HCT116 (cell line): ENCODE results near the gene EDN1. TPM values are rescaled to one million over a fixed set of nuclear protein-coding genes. Genes with fewer than 3 reads are reported as not detected.

ENCODE experiments used
- ATAC-seq: fragments of 200-7000 bp; cut with Tn5 transposase; 2 replicates; pipeline ENCODE4 v1.9.1; 2020; ENCODE audit warnings: mild to moderate bottlenecking, moderate library complexity
- BruUV-seq: library from RNA; stranded (reverse); fragments of 400-500 nt; replicated peaks from 2 replicates; lab custom pipeline; 2021; lab: Mats Ljungman, UMichigan
- CTCF ChIA-PET: fragments of 300-600 bp; sonication (Branson Sonifier 250); formaldehyde crosslinking; loops from one replicate; lab custom pipeline; 2021; ENCODE audit warnings: antibody characterized with exemption; lab: Charles Lee
- POLR2A ChIA-PET: fragments of 300-600, 350-600 bp; sonication (Branson Sonifier 250); formaldehyde crosslinking; loops from one replicate; lab custom pipeline; 2021; ENCODE audit warnings: antibody characterized with exemption; lab: Charles Lee
- RAD21 ChIA-PET, 2 experiments: fragments of 300-600 bp; sonication (Branson Sonifier 250); formaldehyde crosslinking; loops; one replicate each; lab custom pipeline; 2023; ENCODE audit warnings: low total read pairs in 2 of 2; ENCODE audit not compliant: uncharacterized antibody in 2 of 2, unreplicated experiment in 2 of 2, low non-redundant PET in 1 of 2; lab: Charles Lee
- DNase-seq: peaks from one replicate; pipeline ENCODE4 v3.0.0-alpha.2; 2010; ENCODE audit warnings: low read depth, low spot score
- H2AFZ ChIP-seq: fragments of 200-600 bp; shearing (Covaris generic), sonication (generic); 2 replicates; pipeline ENCODE4 v1.6.1; 2017; ENCODE audit warnings: low read depth, mixed run types, mixed read lengths, antibody characterized with exemption, low read length; ENCODE audit not compliant: poor library complexity, severe bottlenecking
- H3K27ac ChIP-seq: 2 replicates; pipeline ENCODE4 v1.5.1; 2012; ENCODE audit warnings: low read depth, low read length
- H3K27me3 ChIP-seq: fragments of 200-600 bp; sonication (generic); 2 replicates; pipeline ENCODE4 v1.6.1; 2016; ENCODE audit warnings: mixed run types, low read length, mixed read lengths; ENCODE audit not compliant: insufficient read depth
- H3K36me3 ChIP-seq, 2 experiments: fragments of 200-500 bp in 1 of 2; fragments of 200-600 bp in 1 of 2; sonication (Bioruptor generic) in 1 of 2; sonication (generic) in 1 of 2; 2 replicates each; pipeline versions ENCODE4 v1.5.1 to v1.6.1; 2014 to 2016; ENCODE audit warnings: low read length in 2 of 2, inconsistent platforms in 1 of 2, mixed read lengths in 1 of 2, mixed run types in 1 of 2; ENCODE audit not compliant: insufficient read depth in 2 of 2, control insufficient read depth in 1 of 2
- H3K4me1 ChIP-seq, 2 experiments: fragments of 200-600 bp in 1 of 2; sonication (generic) in 1 of 2; 2 replicates each; pipeline versions ENCODE4 v1.5.1 to v1.6.1; 2012 to 2017; ENCODE audit warnings: low read length in 2 of 2, inconsistent platforms in 1 of 2, mild to moderate bottlenecking in 1 of 2, mixed read lengths in 1 of 2, mixed run types in 1 of 2, moderate library complexity in 1 of 2; ENCODE audit not compliant: insufficient read depth in 2 of 2, control insufficient read depth in 1 of 2
- H3K4me2 ChIP-seq: fragments of 200-600 bp; sonication (generic); 2 replicates; pipeline ENCODE4 v1.6.1; 2017; ENCODE audit warnings: mixed run types, low read length, mixed read lengths
- H3K4me3 ChIP-seq, 2 experiments: fragments of 200-600 bp in 1 of 2; sonication (generic) in 1 of 2; replicated peaks in 1 of 2; 2 replicates each; pipeline ENCODE4 v1.5.1; 2011 to 2016; ENCODE audit warnings: low read length in 2 of 2, control low read depth in 1 of 2, low read depth in 1 of 2, mild to moderate bottlenecking in 1 of 2, mixed read lengths in 1 of 2, mixed run types in 1 of 2
- H3K79me2 ChIP-seq: fragments of 200-600 bp; sonication (generic); 2 replicates; pipeline ENCODE4 v1.6.1; 2017; ENCODE audit warnings: mild to moderate bottlenecking, mixed run types, low read length, moderate library complexity, mixed read lengths; ENCODE audit not compliant: insufficient read depth
- H3K9ac ChIP-seq: fragments of 200-600 bp; sonication (generic); 2 replicates; pipeline ENCODE4 v1.6.1; 2016; ENCODE audit warnings: low read length, mixed read lengths
- H3K9me2 ChIP-seq: fragments of 200-600 bp; sonication (generic), shearing (Covaris generic); 2 replicates; pipeline ENCODE4 v1.6.1; 2017; ENCODE audit warnings: mixed run types, mild to moderate bottlenecking, moderate library complexity; ENCODE audit not compliant: insufficient read depth
- H3K9me3 ChIP-seq, 2 experiments: fragments of 200-500 bp in 1 of 2; fragments of 200-600 bp in 1 of 2; sonication (Bioruptor generic) in 1 of 2; sonication (generic) in 1 of 2; 2 replicates each; pipeline ENCODE4 v1.6.1; 2014 to 2017; ENCODE audit warnings: low read length in 2 of 2, mixed read lengths in 2 of 2, inconsistent platforms in 1 of 2, low read depth in 1 of 2, mild to moderate bottlenecking in 1 of 2, mixed run types in 1 of 2, moderate library complexity in 1 of 2; ENCODE audit not compliant: control insufficient read depth in 1 of 2, insufficient read depth in 1 of 2
- H4K20me1 ChIP-seq: fragments of 200-600 bp; sonication (generic), shearing (Covaris generic); 2 replicates; pipeline ENCODE4 v1.6.1; 2017; ENCODE audit warnings: mixed run types, mild to moderate bottlenecking, moderate library complexity; ENCODE audit not compliant: insufficient read depth
- CBX3 ChIP-seq: IDR thresholded peaks from 2 replicates; pipeline ENCODE4 v1.6.1; 2012; ENCODE audit warnings: low read depth
- EGR1 ChIP-seq: IDR thresholded peaks from 2 replicates; pipeline ENCODE4 v1.6.1; 2012; ENCODE audit warnings: low read depth
- ELF1 ChIP-seq: IDR thresholded peaks from 2 replicates; pipeline ENCODE4 v1.6.1; 2012; ENCODE audit warnings: low read depth, borderline replicate concordance
- FOSL1 ChIP-seq: IDR thresholded peaks from 2 replicates; pipeline ENCODE4 v1.6.1; 2012; ENCODE audit warnings: low read depth
- JUND ChIP-seq: IDR thresholded peaks from 2 replicates; pipeline ENCODE4 v1.6.1; 2012
- POLR2AphosphoS5 ChIP-seq: IDR thresholded peaks from 2 replicates; pipeline ENCODE4 v1.6.1; 2011; ENCODE audit warnings: mild to moderate bottlenecking, low read depth, low read length, moderate library complexity
- SP1 ChIP-seq: IDR thresholded peaks from 2 replicates; pipeline ENCODE4 v1.6.1; 2012; ENCODE audit warnings: low read depth
- SRF ChIP-seq: IDR thresholded peaks from 2 replicates; pipeline ENCODE4 v1.6.1; 2012; ENCODE audit warnings: low read depth
- YY1 ChIP-seq: IDR thresholded peaks from 2 replicates; pipeline ENCODE4 v1.6.1; 2011; ENCODE audit warnings: low read length, low read depth, moderate library complexity, mild to moderate bottlenecking; ENCODE audit not compliant: insufficient replicate concordance; ENCODE audit errors: extremely low read depth
- ZFX ChIP-seq: fragments of 450-650 bp; IDR thresholded peaks from 2 replicates; pipeline ENCODE4 v1.6.1; 2017
- ZNF274 ChIP-seq: fragments of 200-500 bp; sonication (Bioruptor generic); IDR thresholded peaks from 2 replicates; pipeline ENCODE4 v1.6.1; 2014; ENCODE audit warnings: mild to moderate bottlenecking, low read depth, low read length, inconsistent platforms
- intact Hi-C: fragments of 100-400 bp; cut with micrococcal nuclease; formaldehyde crosslinking; loops from 2 replicates; pipeline ENCODE4 v1.10.0; 2022
- total RNA-seq: library from RNA; stranded (reverse); gene quantifications from one replicate; pipeline ENCODE4 v1.2.1, GENCODE V29; 2021; ENCODE audit not compliant: unreplicated experiment
- TF ChIP-seq, protein P1 (sequence below): IDR thresholded peaks from 2 replicates; pipeline ENCODE4 v1.6.1; 2012
- TF ChIP-seq, protein P2 (sequence below): IDR thresholded peaks from 2 replicates; pipeline ENCODE4 v1.6.1; 2011; ENCODE audit warnings: mild to moderate bottlenecking, low read length, moderate library complexity; ENCODE audit not compliant: insufficient replicate concordance; ENCODE audit errors: extremely low read depth

Gene EDN1
- total RNA-seq, 1 experiment from 2014 or later: 0.22 TPM

DNA sequence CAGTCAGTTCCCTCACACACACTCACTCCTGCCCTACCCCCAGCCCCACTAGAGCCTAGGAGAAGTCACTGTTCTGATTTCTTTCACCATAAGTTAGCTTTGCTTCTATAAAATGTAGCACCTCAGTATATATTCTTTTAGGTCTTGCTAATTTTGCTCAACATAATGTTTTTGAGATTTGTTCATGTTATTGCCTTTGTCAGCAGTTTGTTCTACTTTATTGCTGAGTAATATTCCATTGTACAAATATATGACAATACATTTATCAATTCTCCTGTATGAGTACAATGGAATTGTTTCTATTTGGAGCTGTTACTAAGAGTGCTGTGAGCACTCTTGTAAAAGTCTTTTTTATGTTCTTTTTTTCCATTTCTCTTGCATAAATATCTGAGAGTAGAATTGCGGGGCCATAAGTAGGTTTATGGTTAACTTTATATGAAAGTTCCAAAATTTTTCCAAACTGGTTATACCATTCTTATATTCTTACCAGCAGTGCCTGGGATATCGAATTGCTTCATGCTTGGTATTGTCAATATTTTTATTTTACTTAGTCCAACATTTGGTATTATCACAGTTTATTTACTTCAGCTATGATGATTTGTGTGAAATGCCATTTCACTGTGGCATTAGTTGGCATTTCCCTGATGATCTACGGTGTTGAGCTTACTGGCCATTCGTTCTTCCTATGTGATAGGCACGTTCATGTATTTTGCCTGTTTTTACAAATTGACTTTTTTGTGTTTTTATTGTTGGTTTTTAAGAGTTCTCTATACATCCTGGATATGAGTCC lies 25.3 kb downstream of the EDN1 start:
- H3K4me1 ChIP-seq: peaks cover 0 to 26% of the 10 kb centered on the region in 2 experiments; a peak in 2 of 4 replicates
- no peak overlapping the region for H3K27ac ChIP-seq
- H2AFZ ChIP-seq: peak overlapping the region; percentile 86
- H3K9me3 ChIP-seq: peaks cover 4 to 8% of the 10 kb centered on the region in 2 experiments; a peak in 1 of 4 replicates
- H3K4me3 ChIP-seq: no peak overlapping the region
- ChIA-PET RAD21 (no interaction called here), CTCF (interaction anchor here (2.0 kb wide), 1 partner anchor 9 kb away, joined by 6 read pairs; no protein-coding TSS in a partner anchor)
- no peak overlapping the region for H3K4me2 ChIP-seq
- no TSS peak for BruUV-seq
- no peak for ATAC-seq
- no peaks in the 10 kb centered on the region for H3K9me2 ChIP-seq
- H3K9ac ChIP-seq: no peak overlapping the region
- H4K20me1 ChIP-seq: no peaks in the 10 kb centered on the region
- intact Hi-C loops: no loop called here
- TF ChIP-seq FOSL1 (no peak), ZFX (no peak), CBX3 (no peak), ZNF274 (no peak)
- TF ChIP-seq, protein P1, sequence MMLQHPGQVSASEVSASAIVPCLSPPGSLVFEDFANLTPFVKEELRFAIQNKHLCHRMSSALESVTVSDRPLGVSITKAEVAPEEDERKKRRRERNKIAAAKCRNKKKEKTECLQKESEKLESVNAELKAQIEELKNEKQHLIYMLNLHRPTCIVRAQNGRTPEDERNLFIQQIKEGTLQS: no peak
- TF ChIP-seq, all 23 proteins: peak for 0
- H3K36me3 ChIP-seq: 0 out of 4 replicates have a peak, but pooled peaks cover 0 to 5% of the 10 kb centered on the region in 2 experiments
- POLR2A ChIA-PET: no interaction called here
- H3K79me2 ChIP-seq: no peaks in the 10 kb centered on the region
- H3K27me3 ChIP-seq: no peaks in the 10 kb centered on the region
- DNase-seq: no peak

DNA sequence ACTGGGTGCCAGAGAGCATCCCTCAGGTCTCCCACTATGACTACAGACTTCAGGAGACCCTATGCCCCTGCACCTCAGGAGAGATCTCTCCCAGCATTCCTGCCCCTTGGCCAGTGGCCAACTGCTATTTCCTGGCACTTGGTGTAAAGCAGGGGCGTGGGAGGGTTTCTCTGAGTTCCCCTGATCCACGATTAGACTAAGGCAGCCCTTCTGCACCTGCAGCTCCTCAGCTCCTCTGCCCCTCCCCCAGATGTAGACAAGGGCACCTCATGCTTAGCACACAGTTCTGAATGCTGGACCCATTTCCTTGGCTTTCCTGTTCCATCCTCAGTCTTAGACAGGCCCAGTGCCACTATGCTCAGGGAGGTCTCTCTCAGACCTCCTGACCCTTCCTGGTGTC lies 28.6 kb downstream of the EDN1 start:
- TF ChIP-seq FOSL1: no peak
- TF ChIP-seq EGR1: no peak
- no peak for TF ChIP-seq JUND
- TF ChIP-seq ZNF274: no peak
- TF ChIP-seq, protein P1: no peak
- TF ChIP-seq, protein P2, sequence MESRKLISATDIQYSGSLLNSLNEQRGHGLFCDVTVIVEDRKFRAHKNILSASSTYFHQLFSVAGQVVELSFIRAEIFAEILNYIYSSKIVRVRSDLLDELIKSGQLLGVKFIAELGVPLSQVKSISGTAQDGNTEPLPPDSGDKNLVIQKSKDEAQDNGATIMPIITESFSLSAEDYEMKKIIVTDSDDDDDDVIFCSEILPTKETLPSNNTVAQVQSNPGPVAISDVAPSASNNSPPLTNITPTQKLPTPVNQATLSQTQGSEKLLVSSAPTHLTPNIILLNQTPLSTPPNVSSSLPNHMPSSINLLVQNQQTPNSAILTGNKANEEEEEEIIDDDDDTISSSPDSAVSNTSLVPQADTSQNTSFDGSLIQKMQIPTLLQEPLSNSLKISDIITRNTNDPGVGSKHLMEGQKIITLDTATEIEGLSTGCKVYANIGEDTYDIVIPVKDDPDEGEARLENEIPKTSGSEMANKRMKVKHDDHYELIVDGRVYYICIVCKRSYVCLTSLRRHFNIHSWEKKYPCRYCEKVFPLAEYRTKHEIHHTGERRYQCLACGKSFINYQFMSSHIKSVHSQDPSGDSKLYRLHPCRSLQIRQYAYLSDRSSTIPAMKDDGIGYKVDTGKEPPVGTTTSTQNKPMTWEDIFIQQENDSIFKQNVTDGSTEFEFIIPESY: no peak
- TF ChIP-seq YY1: no peak
- TF ChIP-seq SP1: no peak
- TF ChIP-seq ELF1: no peak
- TF ChIP-seq SRF: no peak
- no peak for TF ChIP-seq POLR2AphosphoS5
- ChIA-PET CTCF (no interaction called here), POLR2A (no interaction called here), RAD21 (no interaction called here)
- Histone ChIP-seq H3K4me2 (no peak overlapping the region), H3K4me1 (peaks cover 6 to 28% of the 10 kb centered on the region in 2 experiments), H3K79me2 (no peaks in the 10 kb centered on the region), H4K20me1 (no peaks in the 10 kb centered on the region), H3K36me3 (0 out of 4 replicates have a peak, but pooled peaks cover 0 to 5% of the 10 kb centered on the region in 2 experiments), H3K27ac (no peak overlapping the region), H3K4me3 (no peak overlapping the region), H2AFZ (no peak overlapping the region), H3K9me3 (peaks cover 4 to 8% of the 10 kb centered on the region in 2 experiments; a peak in 1 of 4 replicates), H3K9me2 (no peaks in the 10 kb centered on the region), H3K9ac (no peak overlapping the region), H3K27me3 (no peaks in the 10 kb centered on the region)
- intact Hi-C loops: no loop called here
- no TSS peak for BruUV-seq
- ATAC-seq (no peak), DNase-seq (no peak)
